GM06990 (cell line): ENCODE measurements around the gene EYS.

Source experiments
- DNase-seq: peaks from one replicate; pipeline ENCODE4 v3.0.0-alpha.2; 2011; ENCODE audit not compliant: insufficient read length; ENCODE audit errors: extremely low read depth
- H3K27me3 ChIP-seq: replicated peaks from 2 replicates; pipeline ENCODE4 v1.6.0; 2011; ENCODE audit warnings: low read length; ENCODE audit not compliant: control insufficient read depth, insufficient read depth
- H3K36me3 ChIP-seq: 2 replicates; pipeline ENCODE4 v1.5.1; 2011; ENCODE audit warnings: low read length; ENCODE audit not compliant: control insufficient read depth, insufficient read depth
- H3K4me3 ChIP-seq: replicated peaks from 2 replicates; pipeline ENCODE4 v1.5.1; 2011; ENCODE audit warnings: low read depth, mild to moderate bottlenecking, control low read depth, low read length
- TF ChIP-seq, protein P1 (sequence below): IDR thresholded peaks from 2 replicates; pipeline ENCODE4 v1.5.1; 2011; ENCODE audit warnings: low read length, control low read depth, mild to moderate bottlenecking, inconsistent platforms; ENCODE audit not compliant: insufficient read depth, poor library complexity, severe bottlenecking

EYS gene

DNA sequence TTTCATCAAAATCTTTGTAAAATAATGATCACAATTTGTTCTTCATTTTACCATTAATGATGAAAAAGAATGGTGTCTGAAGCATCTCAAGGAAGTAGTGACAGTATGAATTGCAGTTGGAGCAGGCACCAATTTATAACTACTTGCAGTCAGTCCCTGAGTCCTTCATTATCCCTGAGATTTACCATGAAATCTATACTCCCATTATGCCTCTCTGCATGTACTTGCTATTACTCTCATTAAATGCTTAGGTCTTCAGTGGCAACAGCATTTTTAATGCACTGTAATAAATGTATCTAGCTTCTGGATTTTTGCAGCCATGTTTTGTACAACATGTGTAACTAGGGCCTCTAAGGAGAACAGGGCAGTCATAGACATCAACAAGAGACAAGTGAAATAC lies 708.8 kb downstream of the EYS start:
- Histone ChIP-seq H3K36me3 (no peaks in the 10 kb centered on the region), H3K27me3 (no peaks in the 10 kb centered on the region), H3K4me3 (no peak overlapping the region)
- TF ChIP-seq, protein P1, sequence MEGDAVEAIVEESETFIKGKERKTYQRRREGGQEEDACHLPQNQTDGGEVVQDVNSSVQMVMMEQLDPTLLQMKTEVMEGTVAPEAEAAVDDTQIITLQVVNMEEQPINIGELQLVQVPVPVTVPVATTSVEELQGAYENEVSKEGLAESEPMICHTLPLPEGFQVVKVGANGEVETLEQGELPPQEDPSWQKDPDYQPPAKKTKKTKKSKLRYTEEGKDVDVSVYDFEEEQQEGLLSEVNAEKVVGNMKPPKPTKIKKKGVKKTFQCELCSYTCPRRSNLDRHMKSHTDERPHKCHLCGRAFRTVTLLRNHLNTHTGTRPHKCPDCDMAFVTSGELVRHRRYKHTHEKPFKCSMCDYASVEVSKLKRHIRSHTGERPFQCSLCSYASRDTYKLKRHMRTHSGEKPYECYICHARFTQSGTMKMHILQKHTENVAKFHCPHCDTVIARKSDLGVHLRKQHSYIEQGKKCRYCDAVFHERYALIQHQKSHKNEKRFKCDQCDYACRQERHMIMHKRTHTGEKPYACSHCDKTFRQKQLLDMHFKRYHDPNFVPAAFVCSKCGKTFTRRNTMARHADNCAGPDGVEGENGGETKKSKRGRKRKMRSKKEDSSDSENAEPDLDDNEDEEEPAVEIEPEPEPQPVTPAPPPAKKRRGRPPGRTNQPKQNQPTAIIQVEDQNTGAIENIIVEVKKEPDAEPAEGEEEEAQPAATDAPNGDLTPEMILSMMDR = no peak
- DNase-seq = no peak

DNA sequence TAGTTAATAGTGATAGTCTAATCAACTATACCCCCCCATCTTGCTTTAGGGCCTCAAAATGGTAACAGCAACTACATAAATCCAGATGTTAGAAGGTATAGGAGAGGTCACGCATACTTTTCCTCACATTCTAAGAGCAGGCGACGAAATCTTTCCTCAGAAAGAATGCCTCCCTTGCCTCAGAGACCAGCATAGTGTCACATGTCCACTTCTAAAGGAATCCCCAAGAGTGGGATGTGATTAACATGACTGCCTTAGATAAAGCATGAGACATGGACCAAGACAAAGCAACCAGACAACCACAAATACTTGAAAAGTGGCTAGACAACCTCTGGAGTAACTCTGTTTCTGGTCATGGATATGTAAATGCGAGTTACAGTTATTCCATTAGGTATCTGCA lies 710.7 kb downstream of the EYS start:
- Histone ChIP-seq H3K27me3 (no peaks in the 10 kb centered on the region), H3K36me3 (no peaks in the 10 kb centered on the region), H3K4me3 (no peak overlapping the region)
- DNase-seq = no peak
- TF ChIP-seq, protein P1 = no peak

DNA sequence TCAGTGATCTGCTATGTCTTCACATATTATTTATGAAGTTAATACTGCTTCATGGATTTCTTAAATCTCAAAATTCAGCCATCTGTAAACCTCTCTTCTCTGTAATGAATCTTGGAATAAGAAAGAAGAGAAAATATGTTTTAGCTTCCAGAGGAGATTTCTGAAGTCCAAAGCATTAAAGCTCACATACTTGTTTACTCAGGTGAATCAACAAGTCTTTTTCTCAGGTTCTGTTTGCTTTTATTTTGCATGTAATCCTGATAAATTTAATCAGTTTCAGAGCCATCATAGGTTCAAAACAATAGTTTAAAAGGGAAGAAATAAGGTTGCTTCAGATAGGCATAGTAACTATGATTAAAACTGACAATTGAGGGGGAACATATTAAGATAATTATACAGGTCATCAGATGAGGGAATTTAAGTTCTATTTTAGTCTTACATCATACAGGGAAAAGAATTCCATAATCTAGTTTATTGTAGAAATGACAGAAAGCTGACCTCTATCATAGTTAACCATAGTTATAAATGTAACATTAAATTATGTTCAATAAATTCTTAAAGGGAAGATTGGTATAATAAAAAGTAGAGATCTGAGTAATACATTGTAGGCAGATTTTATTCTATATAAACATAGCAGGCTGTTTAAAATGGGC lies 716.2 kb downstream of the EYS start:
- DNase-seq = no peak
- Histone ChIP-seq H3K27me3 (no peaks in the 10 kb centered on the region), H3K36me3 (no peaks in the 10 kb centered on the region), H3K4me3 (no peak overlapping the region)
- TF ChIP-seq, protein P1 = no peak

DNA sequence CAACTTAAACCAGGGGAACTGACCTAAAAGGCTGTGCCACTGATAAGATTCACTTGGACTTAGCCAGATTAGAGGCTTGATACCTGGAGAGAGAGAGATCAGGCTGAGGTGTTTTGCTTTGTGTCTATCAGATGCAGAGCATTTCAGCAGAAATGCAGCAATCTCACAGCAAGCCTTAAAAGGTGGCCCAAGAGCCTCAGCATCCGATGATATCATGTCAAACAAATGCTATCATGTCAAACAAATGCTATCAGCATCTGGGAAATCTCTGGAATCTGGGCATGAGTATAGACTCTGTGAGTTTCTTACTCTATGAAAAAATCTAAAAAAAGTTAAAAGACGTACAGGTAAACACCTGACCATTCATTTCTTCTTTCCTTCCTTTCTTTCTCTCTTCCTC lies 718.9 kb downstream of the EYS start:
- no peaks in the 10 kb centered on the region for H3K27me3 ChIP-seq
- TF ChIP-seq, protein P1 = no peak
- no peak overlapping the region for H3K4me3 ChIP-seq
- DNase-seq = no peak
- H3K36me3 ChIP-seq = no peaks in the 10 kb centered on the region

DNA sequence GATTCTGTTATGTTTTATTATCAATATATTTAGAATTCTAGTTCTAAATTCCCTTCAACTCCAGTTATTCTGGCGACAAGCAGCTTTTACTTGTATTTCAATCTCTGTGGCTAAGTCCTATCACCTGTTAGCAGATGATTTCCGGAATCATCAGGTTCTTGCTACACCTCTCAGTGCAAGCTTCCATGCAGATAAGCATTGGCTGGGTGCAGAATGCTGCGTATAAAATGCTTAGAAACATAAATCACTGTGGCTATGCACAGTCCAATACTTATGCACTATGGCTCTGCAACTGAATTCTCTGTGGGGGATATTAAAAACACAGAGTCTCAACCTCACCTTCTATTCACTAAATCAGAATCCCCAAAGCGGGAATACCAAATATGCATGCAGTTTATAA lies 720.0 kb downstream of the EYS start:
- H3K4me3 ChIP-seq = no peak overlapping the region
- TF ChIP-seq, protein P1 = no peak
- H3K27me3 ChIP-seq = no peaks in the 10 kb centered on the region
- H3K36me3 ChIP-seq = no peaks in the 10 kb centered on the region
- no peak for DNase-seq

DNA sequence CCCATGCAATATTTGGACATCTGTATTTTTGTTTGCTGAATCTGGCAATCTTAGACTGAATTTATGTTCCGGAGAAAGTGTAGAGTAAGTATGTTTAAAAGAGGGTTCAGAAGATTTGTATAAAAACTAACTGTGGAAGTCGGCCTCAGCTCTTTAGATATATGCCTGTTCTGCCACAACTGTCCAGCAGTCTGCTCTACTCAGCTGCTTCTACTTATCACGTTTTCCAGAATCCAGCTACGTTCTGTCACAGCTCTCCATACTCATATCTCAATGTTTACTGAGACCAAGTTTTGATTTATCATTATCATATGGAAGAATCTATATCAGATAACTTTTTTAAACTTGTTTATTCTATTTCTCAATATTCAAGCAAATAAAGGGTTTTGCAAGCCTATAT lies 721.3 kb downstream of the EYS start:
- TF ChIP-seq, protein P1 = no peak
- H3K27me3 ChIP-seq = no peaks in the 10 kb centered on the region
- H3K36me3 ChIP-seq = no peaks in the 10 kb centered on the region
- no peak overlapping the region for H3K4me3 ChIP-seq
- DNase-seq = no peak
